HG02678 (cell line): ENCODE data around the gene AMBRA1.

Experiments used
- ATAC-seq: cut with Tn5 transposase; IDR thresholded peaks from one replicate; pipeline ENCODE4 v1.9.1; 2021; ENCODE audit warnings: mild to moderate bottlenecking, moderate library complexity; ENCODE audit not compliant: unreplicated experiment

AMBRA1 gene

GRCh38 chr11:46480166-46480726 is 113.6 kb downstream of the AMBRA1 start:
- no peak for ATAC-seq

- ATAC-seq: no peak
Measured at GRCh38 chr11:46479601-46480000, 114.2 kb downstream of the AMBRA1 start.

- no peak for ATAC-seq
Measured at GRCh38 chr11:46478196-46478595, 115.6 kb downstream of the AMBRA1 start.

- ATAC-seq: no peak
Measured at GRCh38 chr11:46477136-46477535, 116.7 kb downstream of the AMBRA1 start.

GRCh38 chr11:46475926-46476545 is 117.8 kb downstream of the AMBRA1 start:
- ATAC-seq: no peak

- ATAC-seq: no peak
Measured at GRCh38 chr11:46475051-46475925, 118.5 kb downstream of the AMBRA1 start.

- ATAC-seq: no peak
Measured at GRCh38 chr11:46472662-46472994, 121.2 kb downstream of the AMBRA1 start.

GRCh38 chr11:46471943-46472661 is 121.7 kb downstream of the AMBRA1 start:
- ATAC-seq: no peak

GRCh38 chr11:46469926-46470325 is 123.9 kb downstream of the AMBRA1 start:
- ATAC-seq: no peak

GRCh38 chr11:46465683-46466082 is 128.1 kb downstream of the AMBRA1 start:
- no peak for ATAC-seq

GRCh38 chr11:46463701-46464421 is 130.0 kb downstream of the AMBRA1 start:
- no peak for ATAC-seq

GRCh38 chr11:46461461-46461927 is 132.3 kb downstream of the AMBRA1 start:
- ATAC-seq: no peak

- ATAC-seq: no peak
Measured at GRCh38 chr11:46458491-46458890, 135.3 kb downstream of the AMBRA1 start.

- ATAC-seq: no peak
Measured at GRCh38 chr11:46457659-46458424, 136.0 kb downstream of the AMBRA1 start.

GRCh38 chr11:46457021-46457420 is 136.8 kb downstream of the AMBRA1 start:
- ATAC-seq: no peak

- no peak for ATAC-seq
Measured at GRCh38 chr11:46456269-46457001, 137.4 kb downstream of the AMBRA1 start.

- ATAC-seq: no peak
Measured at GRCh38 chr11:46455834-46456233, 138.0 kb downstream of the AMBRA1 start.

GRCh38 chr11:46452918-46453517 is 140.8 kb downstream of the AMBRA1 start:
- no peak for ATAC-seq

- no peak for ATAC-seq
Measured at GRCh38 chr11:46451759-46452158, 142.1 kb downstream of the AMBRA1 start.
